Activated CD4-positive, CD25-positive, alpha-beta regulatory T cell treated with anti-CD3 and anti-CD28 coated beads, Interleukin-2, amount 50 U/mL, for 72 hours (primary cell): ENCODE data around the gene MRPS7.
A peak's percentile ranks its signal among the peaks of the same experiment; 100 is the strongest.

Experiments used
- DNase-seq: peaks from one replicate; pipeline ENCODE4 v3.0.0; 2021

The MRPS7 gene

GRCh38 chr17:75261336-75262111, at the start of gene MRPS7, which contains the start of gene GGA3:
MRPS7 (plus strand) TSS chr17:75261879; CDS start chr17:75261901, 22 bp downstream.
GGA3 (minus strand) TSS chr17:75261606; CDS start chr17:75261587, 19 bp downstream.
- DNase-seq = peak; percentile 96

GRCh38 chr17:75218131-75218530, 43.5 kb upstream of the MRPS7 start:
- no peak for DNase-seq

GRCh38 chr17:75219815-75220214, 41.9 kb upstream of the MRPS7 start:
- DNase-seq = no peak

- DNase-seq = no peak
These were observed 36.7 kb upstream of the MRPS7 start for GRCh38 chr17:75225016-75225415.

- no peak for DNase-seq
These were observed 34.0 kb upstream of the MRPS7 start for GRCh38 chr17:75227729-75228128.

- no peak for DNase-seq
These were observed 33.4 kb upstream of the MRPS7 start for GRCh38 chr17:75228305-75228704.

GRCh38 chr17:75228847-75229246, 32.8 kb upstream of the MRPS7 start:
- DNase-seq = no peak

GRCh38 chr17:75231071-75231470, 30.6 kb upstream of the MRPS7 start:
- DNase-seq = no peak

GRCh38 chr17:75231741-75232464, 29.8 kb upstream of the MRPS7 start:
- no peak for DNase-seq

- DNase-seq = no peak
These were observed 28.9 kb upstream of the MRPS7 start for GRCh38 chr17:75232786-75233185.

GRCh38 chr17:75237100-75238014, 24.3 kb upstream of the MRPS7 start:
- no peak for DNase-seq

- no peak for DNase-seq
These were observed 23.6 kb upstream of the MRPS7 start for GRCh38 chr17:75238020-75238580.

- peak; percentile 61 for DNase-seq
These were observed 22.9 kb upstream of the MRPS7 start for GRCh38 chr17:75238684-75239191.

GRCh38 chr17:75239214-75239613, 22.5 kb upstream of the MRPS7 start:
- no peak for DNase-seq

GRCh38 chr17:75239778-75240393, 21.8 kb upstream of the MRPS7 start:
- DNase-seq = no peak

GRCh38 chr17:75240394-75241142, 21.1 kb upstream of the MRPS7 start:
- DNase-seq = no peak

- DNase-seq = no peak
These were observed 20.6 kb upstream of the MRPS7 start for GRCh38 chr17:75241143-75241430.

- no peak for DNase-seq
These were observed 20.2 kb upstream of the MRPS7 start for GRCh38 chr17:75241502-75241901.

GRCh38 chr17:75241996-75242460, 19.7 kb upstream of the MRPS7 start:
- no peak for DNase-seq

- no peak for DNase-seq
These were observed 19.1 kb upstream of the MRPS7 start for GRCh38 chr17:75242461-75243042.
